ENCODE results near the gene TAF15.

Gene TAF15

GRCh38 chr17:35765086-35765710 is 44.1 kb upstream of the TAF15 start:
- TF ChIP-seq CTCF (IDR thresholded peaks at IDR 0.05): no peak
- no peaks in the 10 kb centered on the region for H3K9me3 ChIP-seq
- intact Hi-C loops (cut with DNase I; ENCODE audit: low total_unique reads): no loop called here
- no peaks in the 10 kb centered on the region for H3K27me3 ChIP-seq
- H3K4me3 ChIP-seq: no peak overlapping the region
- no peak for DNase-seq
- peaks cover 0 to 22% (median 13%) of the 10 kb centered on the region in 4 donors for H3K4me1 ChIP-seq
- peak overlapping the region; percentile 8 to 60 for H3K27ac ChIP-seq
- H3K36me3 ChIP-seq: no peaks in the 10 kb centered on the region

- no peak for DNase-seq
- intact Hi-C loops (cut with DNase I; ENCODE audit: low total_unique reads): no loop called here
- H3K9me3 ChIP-seq: no peaks in the 10 kb centered on the region
- no peak overlapping the region for H3K4me3 ChIP-seq
- no peak for TF ChIP-seq CTCF (IDR thresholded peaks at IDR 0.05)
- H3K36me3 ChIP-seq: no peaks in the 10 kb centered on the region
- H3K4me1 ChIP-seq: peaks cover 0 to 22% (median 13%) of the 10 kb centered on the region in 4 donors
- H3K27me3 ChIP-seq: no peaks in the 10 kb centered on the region
- H3K27ac ChIP-seq: peak overlapping the region in 1 of 2 donors; percentile 60
These were observed 43.4 kb upstream of the TAF15 start for GRCh38 chr17:35765756-35766488.

GRCh38 chr17:35766489-35766877 is 42.8 kb upstream of the TAF15 start:
- H3K4me1 ChIP-seq: peaks cover 0 to 22% (median 13%) of the 10 kb centered on the region in 4 donors
- H3K4me3 ChIP-seq: no peak overlapping the region
- intact Hi-C loops (cut with DNase I; ENCODE audit: low total_unique reads): no loop called here
- no peak overlapping the region for H3K27ac ChIP-seq
- no peak for DNase-seq
- H3K27me3 ChIP-seq: no peaks in the 10 kb centered on the region
- H3K36me3 ChIP-seq: no peaks in the 10 kb centered on the region
- TF ChIP-seq CTCF (IDR thresholded peaks at IDR 0.05): no peak
- no peaks in the 10 kb centered on the region for H3K9me3 ChIP-seq

GRCh38 chr17:35766903-35767510 is 42.3 kb upstream of the TAF15 start:
- Histone ChIP-seq H3K36me3 (no peaks in the 10 kb centered on the region), H3K9me3 (no peaks in the 10 kb centered on the region), H3K27me3 (no peaks in the 10 kb centered on the region), H3K4me1 (peaks cover 0 to 22% (median 13%) of the 10 kb centered on the region in 4 donors), H3K4me3 (no peak overlapping the region), H3K27ac (no peak overlapping the region)
- intact Hi-C loops (cut with DNase I; ENCODE audit: low total_unique reads): no loop called here
- no peak for DNase-seq
- TF ChIP-seq CTCF (IDR thresholded peaks at IDR 0.05): peak; percentile 53 to 65

- H3K4me1 ChIP-seq: peaks cover 0 to 25% (median 19%) of the 10 kb centered on the region in 4 donors
- H3K27me3 ChIP-seq: no peaks in the 10 kb centered on the region
- no peaks in the 10 kb centered on the region for H3K36me3 ChIP-seq
- TF ChIP-seq CTCF (IDR thresholded peaks at IDR 0.05): no peak
- no peak for DNase-seq
- intact Hi-C loops (cut with DNase I; ENCODE audit: low total_unique reads): no loop called here
- no peaks in the 10 kb centered on the region for H3K9me3 ChIP-seq
- H3K4me3 ChIP-seq: no peak overlapping the region
- no peak overlapping the region for H3K27ac ChIP-seq
These were observed 40.5 kb upstream of the TAF15 start for GRCh38 chr17:35768797-35769196.
